Astrocyte (in vitro differentiated cells and primary cell): Measurements from ENCODE around the gene GSTM2. TPM values are rescaled to one million over a fixed set of nuclear protein-coding genes. Genes with fewer than 3 reads are reported as not detected.

Experiments
- DNase-seq: peaks from one replicate; pipeline ENCODE4 v3.0.0-alpha.2; 2010; ENCODE audit warnings: low read depth
- FAIRE-seq: peaks from 2 replicates; lab custom pipeline; 2011; peaks lifted over from hg19 to GRCh38; lab: Jason Lieb, UNC
- H2AFZ ChIP-seq: 2 replicates; pipeline ENCODE4 v1.6.0; 2012; ENCODE audit warnings: low read depth, low read length, inconsistent platforms
- H3K27ac ChIP-seq: 2 replicates; pipeline ENCODE4 v1.5.1; 2011; ENCODE audit warnings: low read depth, low read length, inconsistent platforms
- H3K27me3 ChIP-seq: 2 replicates; pipeline ENCODE4 v1.6.0; 2011; ENCODE audit warnings: low read length, inconsistent platforms; ENCODE audit not compliant: insufficient read depth
- H3K36me3 ChIP-seq: 2 replicates; pipeline ENCODE4 v1.5.1; 2011; ENCODE audit warnings: low read length, inconsistent platforms; ENCODE audit not compliant: insufficient read depth
- H3K4me1 ChIP-seq: 2 replicates; pipeline ENCODE4 v1.5.1; 2011; ENCODE audit warnings: low read length, inconsistent platforms; ENCODE audit not compliant: insufficient read depth
- H3K4me2 ChIP-seq: 2 replicates; pipeline ENCODE4 v1.6.0; 2012; ENCODE audit warnings: low read length, inconsistent platforms
- H3K4me3 ChIP-seq: 2 replicates; pipeline ENCODE4 v1.5.1; 2011; ENCODE audit warnings: low read depth, mild to moderate bottlenecking, low read length, inconsistent platforms; ENCODE audit not compliant: insufficient read depth
- H3K79me2 ChIP-seq: 2 replicates; pipeline ENCODE4 v1.6.0; 2012; ENCODE audit warnings: mild to moderate bottlenecking, low read length, inconsistent platforms; ENCODE audit not compliant: insufficient read depth
- H3K9ac ChIP-seq: 2 replicates; pipeline ENCODE4 v1.6.0; 2012; ENCODE audit warnings: mild to moderate bottlenecking, low read length, inconsistent platforms
- H3K9me3 ChIP-seq: 2 replicates; pipeline ENCODE4 v1.5.1; 2012; ENCODE audit warnings: low read depth, mild to moderate bottlenecking, low read length, inconsistent platforms; ENCODE audit not compliant: insufficient read depth
- H4K20me1 ChIP-seq: 2 replicates; pipeline ENCODE4 v1.6.0; 2012; ENCODE audit warnings: low read length, inconsistent platforms; ENCODE audit not compliant: insufficient read depth
- H3K27ac Mint-ChIP-seq: one replicate; pipeline ENCODE4 v1.8.0; 2021; ENCODE audit warnings: mild to moderate bottlenecking, mixed read lengths; ENCODE audit not compliant: unreplicated experiment
- H3K27me3 Mint-ChIP-seq: one replicate; pipeline ENCODE4 v1.8.0; 2021; ENCODE audit warnings: low read depth, mixed read lengths; ENCODE audit not compliant: unreplicated experiment
- H3K36me3 Mint-ChIP-seq: one replicate; pipeline ENCODE4 v1.8.0; 2021; ENCODE audit warnings: low read depth, mixed read lengths; ENCODE audit not compliant: unreplicated experiment
- H3K4me1 Mint-ChIP-seq: one replicate; pipeline ENCODE4 v1.8.0; 2021; ENCODE audit warnings: low read depth, mixed read lengths; ENCODE audit not compliant: unreplicated experiment
- H3K4me3 Mint-ChIP-seq: one replicate; pipeline ENCODE4 v1.8.0; 2021; ENCODE audit warnings: mild to moderate bottlenecking, moderate library complexity, mixed read lengths; ENCODE audit not compliant: unreplicated experiment
- H3K9me3 Mint-ChIP-seq: one replicate; pipeline ENCODE4 v1.8.0; 2021; ENCODE audit warnings: mild to moderate bottlenecking, mixed read lengths; ENCODE audit not compliant: unreplicated experiment
- CTCF ChIP-seq: IDR thresholded peaks from 2 replicates; pipeline ENCODE4 v1.5.1; 2011; ENCODE audit warnings: low read depth, mild to moderate bottlenecking, inconsistent platforms, low read length, moderate library complexity; ENCODE audit not compliant: insufficient read depth
- EZH2 ChIP-seq: IDR thresholded peaks from 2 replicates; pipeline ENCODE4 v1.6.1; 2012; ENCODE audit warnings: mild to moderate bottlenecking, low read length, inconsistent platforms; ENCODE audit not compliant: insufficient read depth
- total RNA-seq: library from RNA; stranded (reverse); gene quantifications from 2 replicates; pipeline ENCODE4 v1.2.1, GENCODE V29; 2021

The GSTM2 gene
- total RNA-seq, 1 donor from 2014 or later = 13.4 TPM

GRCh38 chr1:109624201-109625010 is 43.5 kb upstream of the GSTM2 start:
- Histone ChIP-seq H3K27ac (no peak overlapping the region), H3K36me3 (peaks cover 11% of the 10 kb centered on the region), H3K4me2 (peak overlapping the region; percentile 93), H3K9me3 (no peaks in the 10 kb centered on the region), H3K79me2 (peaks cover 73% of the 10 kb centered on the region), H3K4me3 (no peak overlapping the region), H4K20me1 (peaks cover 77% of the 10 kb centered on the region), H3K9ac (peak overlapping the region; percentile 11), H3K27me3 (no peaks in the 10 kb centered on the region), H2AFZ (no peak overlapping the region), H3K4me1 (peaks cover 34% of the 10 kb centered on the region)
- no peak for DNase-seq
- H3K27ac Mint-ChIP-seq = no peak overlapping the region
- no peaks in the 10 kb centered on the region for H3K27me3 Mint-ChIP-seq
- FAIRE-seq = no peak
- peaks cover 29% of the 10 kb centered on the region for H3K4me1 Mint-ChIP-seq
- TF ChIP-seq EZH2 = no peak
- TF ChIP-seq CTCF = no peak
- H3K9me3 Mint-ChIP-seq = peaks cover under 1% of the 10 kb centered on the region
- no peak overlapping the region for H3K4me3 Mint-ChIP-seq
- peaks cover 20% of the 10 kb centered on the region for H3K36me3 Mint-ChIP-seq

GRCh38 chr1:109625176-109625575 is 42.7 kb upstream of the GSTM2 start:
- no peak overlapping the region for H3K9ac ChIP-seq
- no peak overlapping the region for H3K4me3 Mint-ChIP-seq
- H2AFZ ChIP-seq = no peak overlapping the region
- H3K36me3 ChIP-seq = peaks cover 14% of the 10 kb centered on the region
- peaks cover 25% of the 10 kb centered on the region for H3K36me3 Mint-ChIP-seq
- H3K27me3 ChIP-seq = no peaks in the 10 kb centered on the region
- H3K4me1 Mint-ChIP-seq = peaks cover 29% of the 10 kb centered on the region
- H4K20me1 ChIP-seq = peaks cover 84% of the 10 kb centered on the region
- DNase-seq (no peak), FAIRE-seq (no peak)
- H3K9me3 Mint-ChIP-seq = peaks cover 2% of the 10 kb centered on the region
- H3K79me2 ChIP-seq = peaks cover 66% of the 10 kb centered on the region
- TF ChIP-seq CTCF (no peak), EZH2 (no peak)
- H3K4me2 ChIP-seq = no peak overlapping the region
- H3K9me3 ChIP-seq = no peaks in the 10 kb centered on the region
- H3K27ac Mint-ChIP-seq = no peak overlapping the region
- no peak overlapping the region for H3K27ac ChIP-seq
- H3K27me3 Mint-ChIP-seq = no peaks in the 10 kb centered on the region
- no peak overlapping the region for H3K4me3 ChIP-seq
- H3K4me1 ChIP-seq = peaks cover 33% of the 10 kb centered on the region
